EL (cell line): ENCODE results near the gene INPP5E.
"Not testable (repeated sequence)": the region's sequence is repeated elsewhere in the genome, so short reads cannot be mapped to it uniquely, and the experiment has no call there.

Experiments used
- DNase-seq: peaks from one replicate; pipeline ENCODE4 v3.0.0-alpha.2; 2016

The INPP5E gene

GRCh38 chr9:136425367-136425766 is 14.3 kb downstream of the INPP5E start:
- DNase-seq: not testable (repeated sequence)

GRCh38 chr9:136424750-136425362 is 14.8 kb downstream of the INPP5E start:
- no peak for DNase-seq

GRCh38 chr9:136423432-136424146 is 16.1 kb downstream of the INPP5E start:
- DNase-seq: no peak

- no peak for DNase-seq
Observed at GRCh38 chr9:136422876-136423275, 16.8 kb downstream of the INPP5E start.

- DNase-seq: no peak
Observed at GRCh38 chr9:136421791-136422190, 17.9 kb downstream of the INPP5E start.

GRCh38 chr9:136419092-136419420 is 20.6 kb downstream of the INPP5E start:
- DNase-seq: no peak

GRCh38 chr9:136418182-136419091 is 21.2 kb downstream of the INPP5E start:
- DNase-seq: no peak

GRCh38 chr9:136416914-136417313 is 22.7 kb downstream of the INPP5E start:
- no peak for DNase-seq

- no peak for DNase-seq
Observed at GRCh38 chr9:136416427-136416826, 23.2 kb downstream of the INPP5E start.

- no peak for DNase-seq
Observed at GRCh38 chr9:136412962-136413361, 26.7 kb downstream of the INPP5E start.

- DNase-seq: no peak
Observed at GRCh38 chr9:136411378-136411777, 28.3 kb downstream of the INPP5E start.

GRCh38 chr9:136410500-136411287 is 29.0 kb downstream of the INPP5E start, which contains the start of the genes ENTR1 and PMPCA:
Gene ENTR1 (minus strand): TSS chr9:136410614. CDS start chr9:136410397, 217 bp downstream.
Gene PMPCA (plus strand): TSS chr9:136410658. CDS start chr9:136410669, 11 bp downstream.
- peak; percentile 89 for DNase-seq

GRCh38 chr9:136409557-136410455 is 29.8 kb downstream of the INPP5E start:
- peak; percentile 48 for DNase-seq

GRCh38 chr9:136407911-136408310 is 31.7 kb downstream of the INPP5E start:
- no peak for DNase-seq

- DNase-seq: not testable (repeated sequence)
Observed at GRCh38 chr9:136407061-136407460, 32.6 kb downstream of the INPP5E start.

GRCh38 chr9:136405904-136406303 is 33.7 kb downstream of the INPP5E start:
- not testable (repeated sequence) for DNase-seq

- no peak for DNase-seq
Observed at GRCh38 chr9:136405481-136405880, 34.2 kb downstream of the INPP5E start.

- no peak for DNase-seq
Observed at GRCh38 chr9:136404801-136405136, 34.9 kb downstream of the INPP5E start.

GRCh38 chr9:136403915-136404800 is 35.5 kb downstream of the INPP5E start:
- DNase-seq: no peak

- DNase-seq: no peak
Observed at GRCh38 chr9:136403538-136403914, 36.1 kb downstream of the INPP5E start.

GRCh38 chr9:136402067-136402466 is 37.6 kb downstream of the INPP5E start:
- DNase-seq: no peak
